Right lobe of liver (tissue), 4 donors: Measurements from ENCODE around the gene PGBD5.

Experiments used
- CTCF ChIP-seq, 4 donors: fragments of 200-600 bp in 3 of 4; fragments of 450-650 bp in 1 of 4; IDR thresholded peaks; one replicate each; pipeline versions ENCODE4 v1.5.1 to v1.8.0; 2016 to 2022; ENCODE audit warnings: antibody characterized with exemption in 4 of 4, mild to moderate bottlenecking in 2 of 4
- POLR2A ChIP-seq: fragments of 450-650 bp; IDR thresholded peaks from one replicate; pipeline ENCODE4 v1.6.1; 2017; ENCODE audit warnings: antibody characterized with exemption, mild to moderate bottlenecking
- donor health status: DM: no; HTN: no; CAD: no.
- donor health status: DM: no; HTN: no; CAD: no.
- donor health status: DM: no; HTN: yes; CAD: no.

DNA sequence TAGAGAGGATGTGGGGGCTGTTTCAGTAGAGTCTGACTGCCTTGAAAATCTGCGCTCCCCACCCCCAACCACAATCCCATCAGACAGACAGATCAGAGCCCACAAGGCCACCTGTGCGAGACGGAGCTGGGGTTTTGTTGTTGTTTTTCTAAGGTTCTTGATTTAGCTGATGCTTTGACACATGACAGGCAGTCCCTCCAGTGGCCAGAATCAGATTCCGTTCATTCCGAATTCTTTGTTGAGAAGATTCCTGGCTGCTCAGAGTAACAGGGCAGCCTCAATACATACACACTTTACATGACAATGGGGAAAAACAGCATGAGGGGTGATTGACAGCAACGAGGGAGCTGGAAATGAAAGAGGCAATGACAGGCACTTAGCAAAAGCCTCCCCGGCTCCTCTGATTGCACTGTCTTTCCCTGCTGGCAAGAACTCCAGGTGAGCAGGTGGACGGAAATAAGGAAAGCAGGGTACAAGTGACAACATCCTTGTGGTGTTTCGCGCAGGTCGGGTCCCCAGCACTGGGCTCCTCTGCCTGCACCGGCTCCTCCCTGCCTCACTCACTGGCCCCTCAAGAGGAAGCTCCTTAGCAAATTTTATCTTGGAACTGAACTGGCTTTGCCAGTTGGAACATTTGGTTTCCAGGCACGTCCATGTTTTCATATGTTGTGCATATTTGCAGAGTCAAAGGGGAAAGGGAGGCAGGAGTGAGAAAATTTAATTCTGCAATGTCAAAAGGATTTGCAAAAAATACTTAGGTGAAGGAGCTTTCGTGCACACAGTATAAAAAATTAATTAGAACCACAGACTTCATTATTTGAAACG is 148.7 kb downstream of the PGBD5 start:
- TF ChIP-seq CTCF (IDR thresholded peaks at IDR 0.05) (no peak), POLR2A (no peak)
